Ovary (tissue), 3 donors: ENCODE results near the gene SLTM.

Experiments
- EP300 ChIP-seq: sonication (generic); formaldehyde crosslinking; IDR thresholded peaks from one replicate; pipeline ENCODE4 v1.6.1; 2017; ENCODE audit warnings: antibody characterized with exemption
- POLR2A ChIP-seq: fragments of 450-650 bp; IDR thresholded peaks from one replicate; pipeline ENCODE4 v1.6.1; 2017; ENCODE audit warnings: antibody characterized with exemption, mild to moderate bottlenecking, moderate library complexity
- TF ChIP-seq, protein P1 (sequence below), 3 donors: fragments of 450-650 bp in 2 of 3; fragments of 200-600 bp in 1 of 3; IDR thresholded peaks; one replicate each; pipeline versions ENCODE4 v1.5.1 to v1.8.0; 2016 to 2022; ENCODE audit warnings: antibody characterized with exemption in 3 of 3, mild to moderate bottlenecking in 1 of 3
- donor health status: DM: no; HTN: no; CAD: no.

GRCh38 chr15:58926823-58927222 lies 6.7 kb downstream of the SLTM start:
- TF ChIP-seq, protein P1, sequence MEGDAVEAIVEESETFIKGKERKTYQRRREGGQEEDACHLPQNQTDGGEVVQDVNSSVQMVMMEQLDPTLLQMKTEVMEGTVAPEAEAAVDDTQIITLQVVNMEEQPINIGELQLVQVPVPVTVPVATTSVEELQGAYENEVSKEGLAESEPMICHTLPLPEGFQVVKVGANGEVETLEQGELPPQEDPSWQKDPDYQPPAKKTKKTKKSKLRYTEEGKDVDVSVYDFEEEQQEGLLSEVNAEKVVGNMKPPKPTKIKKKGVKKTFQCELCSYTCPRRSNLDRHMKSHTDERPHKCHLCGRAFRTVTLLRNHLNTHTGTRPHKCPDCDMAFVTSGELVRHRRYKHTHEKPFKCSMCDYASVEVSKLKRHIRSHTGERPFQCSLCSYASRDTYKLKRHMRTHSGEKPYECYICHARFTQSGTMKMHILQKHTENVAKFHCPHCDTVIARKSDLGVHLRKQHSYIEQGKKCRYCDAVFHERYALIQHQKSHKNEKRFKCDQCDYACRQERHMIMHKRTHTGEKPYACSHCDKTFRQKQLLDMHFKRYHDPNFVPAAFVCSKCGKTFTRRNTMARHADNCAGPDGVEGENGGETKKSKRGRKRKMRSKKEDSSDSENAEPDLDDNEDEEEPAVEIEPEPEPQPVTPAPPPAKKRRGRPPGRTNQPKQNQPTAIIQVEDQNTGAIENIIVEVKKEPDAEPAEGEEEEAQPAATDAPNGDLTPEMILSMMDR (IDR thresholded peaks at IDR 0.05): no peak
- no peak for TF ChIP-seq EP300
- TF ChIP-seq POLR2A: no peak
